Transverse colon (tissue), 4 donors: ENCODE data around the gene RUBCNL.

ENCODE experiments used
- EP300 ChIP-seq: sonication (generic); formaldehyde crosslinking; IDR thresholded peaks from one replicate; pipeline ENCODE4 v1.6.1; 2017; ENCODE audit warnings: antibody characterized with exemption, low read depth
- POLR2AphosphoS5 ChIP-seq, 3 donors: sonication (generic); formaldehyde crosslinking; IDR thresholded peaks; one replicate each; pipeline ENCODE4 v1.6.1; 2016; ENCODE audit warnings: antibody characterized with exemption in 3 of 3
- TF ChIP-seq, protein P1 (sequence below), 5 experiments: fragments of 200-600 bp in 3 of 5; fragments of 450-650 bp in 2 of 5; sonication (generic) in 3 of 5; IDR thresholded peaks; 1 replicate in 2 of 5; 2 replicates in 3 of 5; pipeline ENCODE4 v1.5.1; 2016 to 2017; ENCODE audit warnings: antibody characterized with exemption in 5 of 5, inconsistent platforms in 3 of 5, mild to moderate bottlenecking in 2 of 5, moderate library complexity in 1 of 5

DNA sequence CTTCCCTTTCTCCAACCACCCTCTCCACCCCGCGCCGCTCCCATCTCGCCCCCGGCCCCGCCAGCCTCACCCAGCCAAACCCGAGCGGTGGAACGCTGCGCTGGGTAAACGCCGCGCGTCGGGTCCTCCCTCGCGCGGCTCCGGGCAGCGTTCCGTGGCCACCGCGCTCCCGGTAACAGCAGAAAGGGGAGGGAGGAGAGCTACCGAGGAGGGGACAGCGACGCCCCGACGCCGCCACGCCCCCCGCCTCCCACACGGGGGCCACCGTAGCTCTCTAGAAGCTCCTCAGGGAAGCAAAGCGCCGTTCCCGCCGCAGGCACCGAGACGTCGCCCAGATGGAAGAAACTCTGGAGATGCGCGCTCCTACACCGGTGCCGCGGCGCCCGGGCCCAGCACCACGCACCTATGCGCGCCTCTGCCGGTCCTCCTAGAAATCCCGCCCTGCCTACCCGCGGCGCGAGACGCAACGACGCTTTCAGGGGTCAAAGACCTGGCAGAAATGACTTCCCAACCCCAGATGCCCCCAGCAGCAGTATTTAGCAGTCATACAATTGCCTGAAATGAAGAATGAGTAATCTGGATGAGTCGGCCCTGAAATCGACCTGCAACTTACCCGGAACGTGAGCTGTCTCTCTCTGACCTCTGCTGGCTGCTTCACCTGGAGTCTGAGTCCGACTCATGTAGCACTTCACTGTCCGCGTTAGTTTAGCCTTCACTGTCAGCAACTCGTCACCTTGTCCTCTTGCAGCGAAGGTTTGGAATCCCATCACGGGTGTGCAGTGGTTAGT, at the start of gene RUBCNL:
- TF ChIP-seq EP300 (no peak), POLR2AphosphoS5 (IDR thresholded peaks at IDR 0.05) (peak in 2 of 3 donors; percentile 29 to 66)
- TF ChIP-seq, protein P1, sequence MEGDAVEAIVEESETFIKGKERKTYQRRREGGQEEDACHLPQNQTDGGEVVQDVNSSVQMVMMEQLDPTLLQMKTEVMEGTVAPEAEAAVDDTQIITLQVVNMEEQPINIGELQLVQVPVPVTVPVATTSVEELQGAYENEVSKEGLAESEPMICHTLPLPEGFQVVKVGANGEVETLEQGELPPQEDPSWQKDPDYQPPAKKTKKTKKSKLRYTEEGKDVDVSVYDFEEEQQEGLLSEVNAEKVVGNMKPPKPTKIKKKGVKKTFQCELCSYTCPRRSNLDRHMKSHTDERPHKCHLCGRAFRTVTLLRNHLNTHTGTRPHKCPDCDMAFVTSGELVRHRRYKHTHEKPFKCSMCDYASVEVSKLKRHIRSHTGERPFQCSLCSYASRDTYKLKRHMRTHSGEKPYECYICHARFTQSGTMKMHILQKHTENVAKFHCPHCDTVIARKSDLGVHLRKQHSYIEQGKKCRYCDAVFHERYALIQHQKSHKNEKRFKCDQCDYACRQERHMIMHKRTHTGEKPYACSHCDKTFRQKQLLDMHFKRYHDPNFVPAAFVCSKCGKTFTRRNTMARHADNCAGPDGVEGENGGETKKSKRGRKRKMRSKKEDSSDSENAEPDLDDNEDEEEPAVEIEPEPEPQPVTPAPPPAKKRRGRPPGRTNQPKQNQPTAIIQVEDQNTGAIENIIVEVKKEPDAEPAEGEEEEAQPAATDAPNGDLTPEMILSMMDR (IDR thresholded peaks at IDR 0.05), result no peak
